ENCODE measurements around the gene GTF2A1L.

DNA sequence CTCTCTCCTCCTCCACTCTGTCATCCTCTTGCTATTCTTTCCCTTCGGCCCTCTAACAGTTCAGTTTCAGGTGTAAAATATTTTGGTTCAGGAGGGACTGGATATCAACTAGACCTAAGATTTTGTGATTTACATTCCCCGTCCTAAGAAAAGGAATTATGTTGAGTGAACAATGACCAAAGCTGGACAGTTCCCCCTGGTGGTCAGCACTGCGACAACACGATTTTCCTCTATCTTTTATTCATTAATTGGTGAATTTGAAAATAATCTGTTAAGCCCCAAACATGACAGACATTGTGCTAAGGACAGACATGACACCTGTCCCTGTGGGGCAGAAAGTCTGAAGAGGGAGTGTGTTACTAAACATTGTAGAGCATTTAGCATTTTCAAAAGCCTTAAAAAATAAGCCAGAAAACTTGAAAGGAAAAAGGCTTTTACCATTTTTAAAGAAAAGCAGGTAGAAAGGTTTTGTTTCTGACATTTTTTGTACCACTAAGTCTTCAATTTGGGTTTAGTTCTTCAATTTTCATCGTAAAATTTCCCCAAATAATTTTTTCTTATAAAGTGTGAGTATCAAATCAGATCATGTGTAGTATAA lies 28.4 kb upstream of the GTF2A1L start:
- TF ChIP-seq POLR2A (IDR thresholded peaks at IDR 0.05) (no peak), EP300 (IDR thresholded peaks at IDR 0.05) (no peak)
- TF ChIP-seq, protein P1, sequence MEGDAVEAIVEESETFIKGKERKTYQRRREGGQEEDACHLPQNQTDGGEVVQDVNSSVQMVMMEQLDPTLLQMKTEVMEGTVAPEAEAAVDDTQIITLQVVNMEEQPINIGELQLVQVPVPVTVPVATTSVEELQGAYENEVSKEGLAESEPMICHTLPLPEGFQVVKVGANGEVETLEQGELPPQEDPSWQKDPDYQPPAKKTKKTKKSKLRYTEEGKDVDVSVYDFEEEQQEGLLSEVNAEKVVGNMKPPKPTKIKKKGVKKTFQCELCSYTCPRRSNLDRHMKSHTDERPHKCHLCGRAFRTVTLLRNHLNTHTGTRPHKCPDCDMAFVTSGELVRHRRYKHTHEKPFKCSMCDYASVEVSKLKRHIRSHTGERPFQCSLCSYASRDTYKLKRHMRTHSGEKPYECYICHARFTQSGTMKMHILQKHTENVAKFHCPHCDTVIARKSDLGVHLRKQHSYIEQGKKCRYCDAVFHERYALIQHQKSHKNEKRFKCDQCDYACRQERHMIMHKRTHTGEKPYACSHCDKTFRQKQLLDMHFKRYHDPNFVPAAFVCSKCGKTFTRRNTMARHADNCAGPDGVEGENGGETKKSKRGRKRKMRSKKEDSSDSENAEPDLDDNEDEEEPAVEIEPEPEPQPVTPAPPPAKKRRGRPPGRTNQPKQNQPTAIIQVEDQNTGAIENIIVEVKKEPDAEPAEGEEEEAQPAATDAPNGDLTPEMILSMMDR (IDR thresholded peaks at IDR 0.05) = peak; percentile 48 to 75 (median 65)
